Coronary artery (tissue), 2 donors: ENCODE measurements around the gene SUPT6H.

ENCODE experiments used
- DNase-seq: peaks from one replicate; pipeline ENCODE4 v3.0.0-alpha.2; 2017; ENCODE audit warnings: low spot score
- H3K27ac ChIP-seq, 2 donors: fragments of 200-600 bp; sonication (generic); one replicate each; pipeline ENCODE4 v1.5.1; 2016 to 2019
- H3K4me3 ChIP-seq: fragments of 200-600 bp; sonication (generic); 2 replicates; pipeline ENCODE4 v1.5.1; 2016; ENCODE audit warnings: mild to moderate bottlenecking, moderate library complexity
- CTCF ChIP-seq: fragments of 200-600 bp; sonication (generic); IDR thresholded peaks from one replicate; pipeline ENCODE4 v1.5.1; 2019; ENCODE audit warnings: antibody characterized with exemption

The SUPT6H gene

GRCh38 chr17:28740406-28741357 lies 78.7 kb downstream of the SUPT6H start:
- TF ChIP-seq CTCF, result no peak
- Histone ChIP-seq H3K27ac (no peak overlapping the region), H3K4me3 (no peak overlapping the region)
- no peak for DNase-seq

- DNase-seq, result no peak
- Histone ChIP-seq H3K4me3 (no peak overlapping the region), H3K27ac (no peak overlapping the region)
- no peak for TF ChIP-seq CTCF
These were observed 79.6 kb downstream of the SUPT6H start for GRCh38 chr17:28741358-28742349.

GRCh38 chr17:28743243-28744103 lies 81.5 kb downstream of the SUPT6H start, which contains the start of gene TRAF4:
Gene TRAF4, plus strand, starts transcription at chr17:28744011. Its CDS starts 102 bp downstream, at chr17:28744113.
- H3K4me3 ChIP-seq, result peak within 1 kb of the TSS; percentile 73
- no peak for DNase-seq

GRCh38 chr17:28744104-28744971 lies 82.3 kb downstream of the SUPT6H start:
- DNase-seq, result no peak
- TF ChIP-seq CTCF, result no peak
- Histone ChIP-seq H3K27ac (peak overlapping the region; percentile 85 to 90), H3K4me3 (peak overlapping the region; percentile 73)

More at GRCh38 chr17:28743243-28744103, 81.5 kb downstream of the SUPT6H start, which contains the start of gene TRAF4:
- peak within 1 kb of the TSS; percentile 85 to 90 for H3K27ac ChIP-seq
- no peak for TF ChIP-seq CTCF

GRCh38 chr17:28744972-28745785 lies 83.2 kb downstream of the SUPT6H start:
- TF ChIP-seq CTCF, result no peak
- DNase-seq, result no peak
- peak overlapping the region; percentile 85 to 90 for H3K27ac ChIP-seq
- H3K4me3 ChIP-seq, result peak overlapping the region; percentile 73
